OCI-LY1 (cell line): ENCODE data around the gene PRDM9.

Experiments used
- CTCF ChIP-seq: fragments of 200-600 bp; sonication (generic), shearing (Covaris generic); IDR thresholded peaks from 2 replicates; pipeline ENCODE4 v1.5.1; 2017; ENCODE audit warnings: mild to moderate bottlenecking, antibody characterized with exemption, low read length, moderate library complexity, mixed read lengths
- EZH2 ChIP-seq: fragments of 200-600 bp; sonication (generic), shearing (Covaris generic); IDR thresholded peaks from 2 replicates; pipeline ENCODE4 v1.8.0; 2017; ENCODE audit warnings: borderline replicate concordance, mixed run types, mild to moderate bottlenecking, antibody characterized with exemption, low read length, moderate library complexity, mixed read lengths

- no peak for TF ChIP-seq CTCF
- TF ChIP-seq EZH2: no peak
Measured at GRCh38 chr5:23457780-23458179, 49.6 kb upstream of the PRDM9 start.
